ENCODE data around the gene ANKRD34C. TPM values are rescaled to one million over a fixed set of nuclear protein-coding genes. Genes with fewer than 3 reads are reported as not detected.

Gene ANKRD34C
- total and polyA plus RNA-seq, 9 of the 15 experiments (the other 6 are each of a cell fraction or from before 2014, with no cell fraction given): 0.01 TPM; not detected in 8

GRCh38 chr15:79257454-79257853 is 25.1 kb upstream of the ANKRD34C start:
- Histone ChIP-seq H4K20me1 (replicated peaks; ENCODE audit: control insufficient read depth, insufficient read depth, low read length) (no peaks in the 10 kb centered on the region), H3K9me3 (replicated peaks; ENCODE audit: control insufficient read depth, insufficient read depth, low read depth, low read length) (no peaks in the 10 kb centered on the region), H3K36me3 (ENCODE audit: control insufficient read depth, insufficient read depth, low read length) (no peaks in the 10 kb centered on the region), H3K79me2 (ENCODE audit: control insufficient read depth, insufficient read depth, low read length) (no peaks in the 10 kb centered on the region), H3K9ac (ENCODE audit: insufficient read depth in 1 of 2, low read depth in 2 of 2, low read length in 2 of 2) (no peak overlapping the region), H3K9me1 (ENCODE audit: control insufficient read depth, insufficient read depth, low read length) (no peaks in the 10 kb centered on the region), H3K4me2 (ENCODE audit: insufficient read depth, low read length) (no peak overlapping the region; the same call in 1 of the 2 replicates), H3K4me3 (no peak overlapping the region), H3K27ac (ENCODE audit: extremely low read depth, low read depth, low read length) (no peak overlapping the region), H3K4me1 (replicated peaks in 1 of 2; ENCODE audit: control insufficient read depth in 2 of 2, insufficient read depth in 2 of 2, low read length in 2 of 2) (no peaks in the 10 kb centered on the region), H2AFZ (ENCODE audit: low read depth, low read length) (no peak overlapping the region), H3K27me3 (ENCODE audit: control insufficient read depth in 2 of 2, insufficient read depth in 2 of 2, low read length in 2 of 2) (peaks cover 0 to 4% of the 10 kb centered on the region in 2 experiments; a peak in 1 of 5 replicates)
- intact Hi-C loops (cut with micrococcal nuclease) (no loop called here), in situ Hi-C loops (cut with MboI) (no loop called here)
- 3% methylated on average over 7 of the region's 8 CpGs for WGBS (ENCODE audit: insufficient coverage, low coverage, missing lambda C conversion rate)
- ChIA-PET CTCF (ENCODE audit: low intra/inter-chr PET ratio) (no interaction called here), POLR2A (no interaction called here)
- TF ChIP-seq KHSRP (IDR thresholded peaks at IDR 0.05): no peak
- TF ChIP-seq TFE3 (CRISPR knock-in tag; IDR thresholded peaks at IDR 0.05): no peak
- no peak for TF ChIP-seq MXD1 (CRISPR knock-in tag; IDR thresholded peaks at IDR 0.05; ENCODE audit: borderline replicate concordance, poor library complexity, severe bottlenecking)
- peak; percentile 24; the same call in 1 of the 2 replicates for TF ChIP-seq EGR1 (conservative IDR thresholded peaks at IDR 0.05)
- no peak for TF ChIP-seq CBX2 (IDR thresholded peaks at IDR 0.05; ENCODE audit: insufficient read depth, low read length, poor library complexity, severe bottlenecking)
- peak in 1 of 3 experiments; percentile 62 for TF ChIP-seq YY1 (IDR thresholded peaks at IDR 0.05; ENCODE audit: borderline replicate concordance in 1 of 3, control insufficient read depth in 1 of 3, extremely low read depth in 1 of 3, insufficient read depth in 3 of 3, insufficient read length in 1 of 3, insufficient replicate concordance in 2 of 3, low read depth in 1 of 3, low read length in 2 of 3)
- 0 out of 2 replicates have a peak, but pooled peaks have one; percentile 15 for TF ChIP-seq EP400 (IDR thresholded peaks at IDR 0.05)
- no peak for TF ChIP-seq NCOA4 (IDR thresholded peaks at IDR 0.05; ENCODE audit: partially characterized antibody)
- no peak for TF ChIP-seq THRAP3 (IDR thresholded peaks at IDR 0.05; ENCODE audit: borderline replicate concordance)
- DNase-seq (ENCODE audit: extremely low read depth in 1 of 4, low spot score in 3 of 4): peak in 1 of 4 experiments; percentile 40
- no TSS peak for BruUV-seq (replicated peaks)
- ATAC-seq: peak; percentile 63; the same call in 2 of the 3 replicates
- no peak for FAIRE-seq

Data from K562 (cell line).